ENCODE measurements around the gene RFX8. TPM values are rescaled to one million over a fixed set of nuclear protein-coding genes. Genes with fewer than 3 reads are reported as not detected.

Gene RFX8
- 1 to 10 TPM in 1 of 2 experiments, under 1 TPM in 1; 0.90 to 1.0 TPM for total RNA-seq

DNA sequence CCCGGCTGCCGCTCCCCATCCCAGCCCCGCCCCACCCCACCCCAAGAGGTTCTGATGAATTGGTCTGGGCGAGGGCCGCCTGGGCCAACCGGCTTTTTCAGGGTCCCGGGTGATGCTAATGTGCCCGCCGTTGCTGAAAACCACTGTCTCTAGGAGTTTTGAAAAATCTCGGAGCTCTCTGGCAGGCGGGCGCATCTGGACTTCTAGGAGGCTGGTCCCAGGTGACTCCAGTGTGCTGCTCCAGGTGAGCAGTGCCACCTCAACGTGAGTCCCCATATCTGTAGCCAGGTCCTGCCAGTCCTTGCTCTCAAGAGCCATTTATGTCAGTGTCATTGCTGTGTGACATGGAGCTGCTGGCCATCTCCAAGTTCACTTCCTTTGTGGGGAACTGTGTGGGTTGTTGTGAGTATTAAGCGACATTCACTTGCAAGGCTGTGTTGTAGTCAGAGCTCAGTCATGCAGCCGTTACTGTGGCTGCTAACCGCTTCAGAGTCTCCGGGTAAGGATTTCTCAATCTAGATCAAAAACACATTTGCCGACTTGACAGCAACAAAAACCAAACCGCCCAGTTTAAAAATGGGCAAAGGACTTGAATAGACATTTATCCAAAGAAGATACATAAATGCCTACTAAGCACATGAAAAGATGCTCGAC is at the start of gene RFX8:
Gene RFX8, minus strand, starts transcription at position 382 of the 654 bp plus-strand sequence. CDS start 8,264 bp downstream, outside the sequence.
- Mint-ChIP-seq H3K4me3 (peak within 1 kb of the TSS; percentile 80), H3K36me3 (no peaks in the 10 kb centered on the region), H3K27me3 (peaks cover 2% of the 10 kb centered on the region), H3K9me3 (no peaks in the 10 kb centered on the region), H3K4me1 (ENCODE audit: low read depth) (peaks cover 12% of the 10 kb centered on the region), H3K27ac (peak within 1 kb of the TSS; percentile 82)
- POLR2A ChIA-PET: interaction anchor here (0.6 to 1.9 kb wide), 6 partner anchors 27 to 354 kb away, joined by 3 to 6 read pairs (median 3); no protein-coding TSS in a partner anchor
- CTCF ChIA-PET: interaction anchor here (0.9 to 2.3 kb wide), 4 partner anchors 12 to 344 kb away, joined by 3 to 9 read pairs (median 4); no protein-coding TSS in a partner anchor
- peak; percentile 84 for DNase-seq
- intact Hi-C loops (cut with micrococcal nuclease): loop anchor here (1.0 to 5.0 kb wide), 4 partner anchors 42 to 282 kb away; no protein-coding TSS in a partner anchor

- H3K4me1 Mint-ChIP-seq (ENCODE audit: low read depth): peaks cover 14% of the 10 kb centered on the region
- DNase-seq: no peak
- intact Hi-C loops (cut with micrococcal nuclease): no loop called here
- H3K27ac Mint-ChIP-seq: no peak overlapping the region
- H3K9me3 Mint-ChIP-seq: peaks cover 7% of the 10 kb centered on the region
- H3K27me3 Mint-ChIP-seq: no peaks in the 10 kb centered on the region
- POLR2A ChIA-PET: no interaction called here
- CTCF ChIA-PET: no interaction called here
- H3K4me3 Mint-ChIP-seq: no peak overlapping the region
- H3K36me3 Mint-ChIP-seq: peaks cover 3% of the 10 kb centered on the region
Measured at GRCh38 chr2:101521487-101521886, 46.6 kb upstream of the RFX8 start.

- intact Hi-C loops (cut with micrococcal nuclease): no loop called here
- Mint-ChIP-seq H3K4me1 (ENCODE audit: low read depth) (peaks cover 21% of the 10 kb centered on the region), H3K27ac (no peak overlapping the region), H3K4me3 (no peak overlapping the region), H3K9me3 (peaks cover 8% of the 10 kb centered on the region), H3K27me3 (no peaks in the 10 kb centered on the region), H3K36me3 (peaks cover 3% of the 10 kb centered on the region)
- POLR2A ChIA-PET: no interaction called here
- DNase-seq: no peak
- CTCF ChIA-PET: no interaction called here
Measured at GRCh38 chr2:101520246-101520645, 45.3 kb upstream of the RFX8 start.

DNA sequence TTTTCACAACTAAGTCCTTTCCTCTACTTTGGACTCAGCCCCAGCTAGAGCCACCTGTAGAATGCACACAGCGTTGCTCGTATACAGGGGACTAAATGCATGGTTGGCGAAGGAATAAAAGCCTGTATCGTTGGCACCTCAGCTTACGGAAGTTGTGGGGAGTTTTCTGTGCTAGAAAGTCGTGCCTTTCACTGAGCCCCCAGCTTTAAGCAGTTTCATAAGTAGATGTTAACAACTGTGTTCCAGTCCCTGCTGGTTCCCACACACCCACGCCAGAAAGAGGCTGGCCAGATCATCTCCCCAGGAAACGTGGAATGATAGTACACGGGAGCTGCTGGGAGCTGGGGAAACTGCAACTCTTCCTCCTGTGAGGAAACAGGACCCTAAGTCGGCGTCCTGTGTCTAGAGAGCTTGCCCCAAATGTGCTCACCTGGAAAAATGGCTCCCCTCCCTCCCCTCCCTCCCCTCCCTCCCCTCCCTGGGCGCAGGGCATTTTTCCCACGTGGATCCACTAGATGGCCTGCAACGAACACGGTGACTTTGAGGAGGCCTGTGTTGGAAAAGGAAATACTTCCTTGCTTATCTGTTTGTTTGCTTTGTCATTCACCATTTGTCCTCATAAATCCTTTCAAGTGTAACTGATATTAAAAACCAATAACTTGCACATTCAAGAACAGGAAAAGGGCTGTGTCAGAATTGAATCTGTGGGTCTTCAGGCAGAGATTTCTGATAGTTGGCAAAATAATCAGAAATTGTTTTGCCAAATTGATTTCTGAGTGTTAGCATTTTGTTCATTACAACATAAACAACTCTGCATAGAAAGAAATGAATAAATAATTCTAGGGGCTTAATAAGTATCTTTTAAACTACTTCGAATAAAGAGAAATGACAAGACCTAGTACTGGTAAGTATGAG is 43.9 kb upstream of the RFX8 start:
- H3K27ac Mint-ChIP-seq: no peak overlapping the region
- CTCF ChIA-PET: no interaction called here
- no peaks in the 10 kb centered on the region for H3K27me3 Mint-ChIP-seq

DNA sequence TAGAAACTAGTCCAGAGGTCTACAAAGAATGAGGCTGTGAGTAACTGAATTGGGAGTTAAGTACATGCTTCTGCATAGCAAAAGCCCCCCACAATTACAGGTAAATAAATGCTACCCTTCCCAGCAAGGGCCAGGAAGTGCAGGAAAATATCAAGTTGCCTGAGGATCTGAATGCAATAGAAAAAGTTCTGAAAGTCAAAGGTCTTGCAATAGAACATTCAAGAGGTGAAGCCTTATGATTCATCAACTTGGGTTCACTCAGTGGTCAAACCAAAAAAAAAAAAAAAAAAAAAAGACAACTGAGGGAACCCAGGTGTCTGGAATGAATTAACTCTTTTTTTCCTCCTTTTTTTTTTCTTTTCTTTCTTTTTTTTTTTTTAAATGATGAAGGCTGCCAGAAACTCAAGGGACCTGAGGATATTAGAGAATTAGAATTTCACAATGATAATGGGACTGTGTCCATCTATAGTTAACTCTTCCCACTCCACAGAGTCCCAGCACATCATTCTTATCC is 42.9 kb upstream of the RFX8 start:
- intact Hi-C loops (cut with micrococcal nuclease): loop anchor here (2.0 to 10.0 kb wide), 3 partner anchors 43 to 137 kb away; partner anchors contain the start of gene RFX8
- Mint-ChIP-seq H3K27me3 (no peaks in the 10 kb centered on the region), H3K4me3 (no peak overlapping the region), H3K9me3 (peaks cover 13% of the 10 kb centered on the region), H3K36me3 (peaks cover 3% of the 10 kb centered on the region), H3K4me1 (ENCODE audit: low read depth) (peaks cover 28% of the 10 kb centered on the region), H3K27ac (no peak overlapping the region)
- ChIA-PET POLR2A (no interaction called here), CTCF (no interaction called here)
- DNase-seq: no peak

More for the DNA sequence above, 43.9 kb upstream of the RFX8 start:
- H3K9me3 Mint-ChIP-seq: peaks cover 13% of the 10 kb centered on the region
- H3K36me3 Mint-ChIP-seq: peaks cover 3% of the 10 kb centered on the region
- no peak for DNase-seq
- POLR2A ChIA-PET: no interaction called here
- intact Hi-C loops (cut with micrococcal nuclease): loop anchor here (10.0 kb wide), 2 partner anchors 94 to 136 kb away; no protein-coding TSS in a partner anchor
- H3K4me3 Mint-ChIP-seq: no peak overlapping the region
- peaks cover 28% of the 10 kb centered on the region for H3K4me1 Mint-ChIP-seq (ENCODE audit: low read depth)

- Mint-ChIP-seq H3K4me3 (no peak overlapping the region), H3K36me3 (peaks cover 3% of the 10 kb centered on the region), H3K9me3 (peaks cover 13% of the 10 kb centered on the region), H3K4me1 (ENCODE audit: low read depth) (peaks cover 28% of the 10 kb centered on the region), H3K27me3 (no peaks in the 10 kb centered on the region), H3K27ac (no peak overlapping the region)
- POLR2A ChIA-PET: no interaction called here
- intact Hi-C loops (cut with micrococcal nuclease): loop anchor here (2.0 to 10.0 kb wide), 3 partner anchors 42 to 138 kb away; partner anchors contain the start of gene RFX8
- CTCF ChIA-PET: no interaction called here
- DNase-seq: peak; percentile 69
Measured at GRCh38 chr2:101516823-101517690, 42.1 kb upstream of the RFX8 start.

- Mint-ChIP-seq H3K36me3 (peaks cover 3% of the 10 kb centered on the region), H3K27ac (no peak overlapping the region), H3K27me3 (no peaks in the 10 kb centered on the region), H3K4me1 (ENCODE audit: low read depth) (peaks cover 28% of the 10 kb centered on the region), H3K4me3 (no peak overlapping the region), H3K9me3 (peaks cover 13% of the 10 kb centered on the region)
- DNase-seq: no peak
- ChIA-PET CTCF (no interaction called here), POLR2A (no interaction called here)
- intact Hi-C loops (cut with micrococcal nuclease): loop anchor here (2.0 to 10.0 kb wide), 3 partner anchors 42 to 138 kb away; partner anchors contain the start of gene RFX8
Measured at GRCh38 chr2:101516349-101516748, 41.4 kb upstream of the RFX8 start.

- Mint-ChIP-seq H3K27ac (no peak overlapping the region), H3K27me3 (no peaks in the 10 kb centered on the region), H3K9me3 (peaks cover 13% of the 10 kb centered on the region), H3K36me3 (peaks cover 3% of the 10 kb centered on the region), H3K4me3 (no peak overlapping the region), H3K4me1 (ENCODE audit: low read depth) (peaks cover 28% of the 10 kb centered on the region)
- intact Hi-C loops (cut with micrococcal nuclease): loop anchor here (10.0 kb wide), 2 partner anchors 91 to 139 kb away; no protein-coding TSS in a partner anchor
- ChIA-PET POLR2A (no interaction called here), CTCF (no interaction called here)
- DNase-seq: no peak
Measured at GRCh38 chr2:101515477-101515876, 40.6 kb upstream of the RFX8 start.

DNA sequence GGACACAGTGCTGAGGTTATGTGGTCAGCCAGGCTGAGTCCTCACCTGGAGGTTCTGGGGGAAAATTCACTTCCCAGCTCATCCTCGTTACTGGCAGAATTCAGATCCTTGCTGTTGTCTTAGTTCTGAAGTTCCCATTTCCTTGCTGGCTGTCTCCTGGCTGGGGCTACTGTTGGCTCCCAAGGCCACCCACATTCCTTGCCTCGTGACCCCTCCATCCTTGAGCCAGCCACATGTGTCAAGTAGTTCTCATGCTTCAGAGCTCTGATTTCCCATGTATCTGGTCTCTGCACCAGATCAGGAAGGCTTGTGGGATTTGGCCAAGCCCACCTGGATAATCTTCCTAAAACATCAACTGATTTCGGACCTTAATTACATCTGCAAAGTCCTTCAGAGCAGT is 38.1 kb upstream of the RFX8 start:
- H3K9me3 Mint-ChIP-seq: peaks cover 13% of the 10 kb centered on the region
- POLR2A ChIA-PET: no interaction called here

GRCh38 chr2:101511381-101511780 is 36.5 kb upstream of the RFX8 start:
- peaks cover 13% of the 10 kb centered on the region for H3K4me1 Mint-ChIP-seq (ENCODE audit: low read depth)
- DNase-seq: no peak
- H3K27me3 Mint-ChIP-seq: no peaks in the 10 kb centered on the region
- CTCF ChIA-PET: interaction anchor here (0.8 kb wide), 1 partner anchor 93 kb away, joined by 3 read pairs; no protein-coding TSS in a partner anchor
- peaks cover 5% of the 10 kb centered on the region for H3K9me3 Mint-ChIP-seq
- no peak overlapping the region for H3K4me3 Mint-ChIP-seq
- no peak overlapping the region for H3K27ac Mint-ChIP-seq
- H3K36me3 Mint-ChIP-seq: no peaks in the 10 kb centered on the region
- intact Hi-C loops (cut with micrococcal nuclease): loop anchor here (10.0 kb wide), 2 partner anchors 87 to 143 kb away; no protein-coding TSS in a partner anchor
- POLR2A ChIA-PET: no interaction called here

More for the DNA sequence above, 38.1 kb upstream of the RFX8 start:
- Mint-ChIP-seq H3K4me3 (no peak overlapping the region), H3K27ac (no peak overlapping the region), H3K4me1 (ENCODE audit: low read depth) (peaks cover 26% of the 10 kb centered on the region), H3K36me3 (peaks cover 3% of the 10 kb centered on the region), H3K27me3 (no peaks in the 10 kb centered on the region)
- intact Hi-C loops (cut with micrococcal nuclease): loop anchor here (10.0 kb wide), 2 partner anchors 88 to 142 kb away; no protein-coding TSS in a partner anchor
- CTCF ChIA-PET: no interaction called here
- no peak for DNase-seq

DNA sequence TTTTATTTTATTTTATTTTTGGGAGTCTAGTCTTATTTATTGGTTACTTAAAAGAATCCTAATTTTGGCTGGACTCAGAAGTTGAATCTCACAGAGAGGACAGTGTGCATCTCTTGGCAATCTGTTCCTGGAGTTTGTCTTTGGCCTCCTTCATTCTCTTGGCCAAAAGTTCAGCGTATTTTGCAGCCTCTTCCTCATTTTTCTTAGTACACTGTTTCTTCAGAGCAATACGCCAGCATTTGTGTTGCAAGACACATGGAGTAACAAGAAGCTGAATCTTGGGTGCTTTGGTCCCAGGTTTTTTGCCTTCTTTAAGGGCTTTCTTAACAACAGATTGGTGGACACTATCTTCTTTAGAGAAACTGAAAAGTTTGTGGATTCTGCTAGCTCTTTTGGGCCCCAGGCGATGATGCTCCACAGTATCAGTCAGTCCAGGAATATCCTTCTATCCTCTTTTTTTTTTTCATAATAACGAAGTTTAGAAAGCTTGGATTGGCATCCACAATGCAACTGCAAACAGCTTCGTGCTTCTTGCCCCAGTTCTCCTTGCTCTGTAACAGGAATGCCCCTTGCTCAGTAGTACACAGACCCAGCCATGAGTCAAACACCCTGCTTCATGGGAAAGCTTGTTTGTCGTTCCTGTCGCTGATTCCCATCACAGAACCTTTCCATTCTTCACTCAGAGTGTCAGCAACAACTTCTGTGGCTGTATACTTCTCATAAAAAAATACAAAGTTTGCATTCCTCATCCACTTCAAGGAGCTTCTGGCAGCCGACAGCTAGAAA is 34.8 kb upstream of the RFX8 start:
- POLR2A ChIA-PET: no interaction called here
- intact Hi-C loops (cut with micrococcal nuclease): loop anchor here (10.0 kb wide), 2 partner anchors 85 to 145 kb away; no protein-coding TSS in a partner anchor

More for the DNA sequence above, 34.8 kb upstream of the RFX8 start:
- Mint-ChIP-seq H3K4me1 (ENCODE audit: low read depth) (peaks cover 2% of the 10 kb centered on the region), H3K9me3 (peaks cover 4% of the 10 kb centered on the region), H3K4me3 (no peak overlapping the region), H3K36me3 (no peaks in the 10 kb centered on the region), H3K27me3 (no peaks in the 10 kb centered on the region), H3K27ac (no peak overlapping the region)
- DNase-seq: no peak
- CTCF ChIA-PET: no interaction called here

Measured in activated CD4-positive, alpha-beta memory T cell treated with anti-CD3 and anti-CD28 coated beads for 36 hours (primary cell).